ENCODE data around the gene TTLL3. TPM values are rescaled to one million over a fixed set of nuclear protein-coding genes. Genes with fewer than 3 reads are reported as not detected.

Gene TTLL3
- total RNA-seq, 4 donors from 2014 or later = 42.4 to 594 (median 143) TPM

GRCh38 chr3:9783954-9784353 is 26.1 kb upstream of the TTLL3 start:
- H3K9me3 ChIP-seq = no peaks in the 10 kb centered on the region
- TF ChIP-seq POLR2A (IDR thresholded peaks at IDR 0.05) (no peak), CTCF (IDR thresholded peaks at IDR 0.05) (no peak)
- H3K4me3 ChIP-seq = no peak overlapping the region
- peaks cover 3 to 24% (median 14%) of the 10 kb centered on the region in 4 donors for H3K4me1 ChIP-seq
- peaks cover 0 to 85% (median 0%) of the 10 kb centered on the region in 3 donors for H3K36me3 ChIP-seq
- H3K27me3 ChIP-seq = no peaks in the 10 kb centered on the region
- no peak overlapping the region for H3K27ac ChIP-seq
- no peak for DNase-seq

GRCh38 chr3:9784965-9785364 is 25.1 kb upstream of the TTLL3 start:
- no peaks in the 10 kb centered on the region for H3K27me3 ChIP-seq
- H3K4me1 ChIP-seq = peaks cover 0 to 14% (median 11%) of the 10 kb centered on the region in 4 donors
- no peak for TF ChIP-seq POLR2A (IDR thresholded peaks at IDR 0.05)
- no peak for TF ChIP-seq CTCF (IDR thresholded peaks at IDR 0.05)
- no peak overlapping the region for H3K4me3 ChIP-seq
- DNase-seq = no peak
- no peak overlapping the region for H3K27ac ChIP-seq
- no peaks in the 10 kb centered on the region for H3K9me3 ChIP-seq
- H3K36me3 ChIP-seq = peaks cover 0 to 90% (median 0%) of the 10 kb centered on the region in 3 donors

- H3K27ac ChIP-seq = no peak overlapping the region
- no peak overlapping the region for H3K4me3 ChIP-seq
- H3K36me3 ChIP-seq = peaks cover 0 to 92% (median 0%) of the 10 kb centered on the region in 3 donors
- H3K27me3 ChIP-seq = no peaks in the 10 kb centered on the region
- peaks cover 0 to 11% (median 6%) of the 10 kb centered on the region in 4 donors for H3K4me1 ChIP-seq
- H3K9me3 ChIP-seq = no peaks in the 10 kb centered on the region
- DNase-seq = no peak
- TF ChIP-seq POLR2A (IDR thresholded peaks at IDR 0.05) (no peak), CTCF (IDR thresholded peaks at IDR 0.05) (no peak)
Observed at GRCh38 chr3:9785602-9786001, 24.5 kb upstream of the TTLL3 start.

GRCh38 chr3:9786209-9786739 is 23.8 kb upstream of the TTLL3 start:
- H3K4me1 ChIP-seq = peaks cover 0 to 11% (median 1%) of the 10 kb centered on the region in 4 donors
- peaks cover 0 to 88% (median 0%) of the 10 kb centered on the region in 3 donors for H3K36me3 ChIP-seq
- no peaks in the 10 kb centered on the region for H3K27me3 ChIP-seq
- DNase-seq = no peak
- no peaks in the 10 kb centered on the region for H3K9me3 ChIP-seq
- no peak for TF ChIP-seq POLR2A (IDR thresholded peaks at IDR 0.05)
- no peak for TF ChIP-seq CTCF (IDR thresholded peaks at IDR 0.05)
- no peak overlapping the region for H3K27ac ChIP-seq
- no peak overlapping the region for H3K4me3 ChIP-seq

- peak in 1 of 3 donors; percentile 35 for DNase-seq
- H3K36me3 ChIP-seq = peaks cover 0 to 82% (median 0%) of the 10 kb centered on the region in 3 donors
- peaks cover 0 to 16% (median 0%) of the 10 kb centered on the region in 4 donors for H3K4me1 ChIP-seq
- no peak overlapping the region for H3K27ac ChIP-seq
- no peak overlapping the region for H3K4me3 ChIP-seq
- TF ChIP-seq POLR2A (IDR thresholded peaks at IDR 0.05) = no peak
- TF ChIP-seq CTCF (IDR thresholded peaks at IDR 0.05) = peak in 3 of 6 experiments; percentile 7 to 30 (median 22)
- H3K9me3 ChIP-seq = no peaks in the 10 kb centered on the region
- H3K27me3 ChIP-seq = no peaks in the 10 kb centered on the region
Observed at GRCh38 chr3:9786825-9787669, 23.0 kb upstream of the TTLL3 start.

All from Peyer's patch (tissue), 4 donors.